SK-N-MC (cell line): ENCODE measurements around the gene FBXL7.

Experiments
- DNase-seq: peaks from one replicate; pipeline ENCODE4 v3.0.0-alpha.2; 2011; ENCODE audit warnings: low read depth, low spot score
- H3K27ac ChIP-seq: fragments of 200-600 bp; sonication (generic); 2 replicates; pipeline ENCODE4 v1.5.1; 2016; ENCODE audit warnings: mixed run types
- H3K36me3 ChIP-seq: fragments of 200-600 bp; sonication (generic); 2 replicates; pipeline ENCODE4 v1.6.1; 2017; ENCODE audit warnings: antibody characterized with exemption, low read length, mixed read lengths; ENCODE audit not compliant: insufficient read depth
- H3K4me3 ChIP-seq: fragments of 200-600 bp; sonication (generic); 2 replicates; pipeline ENCODE4 v1.5.1; 2016
- H3K9ac ChIP-seq: fragments of 200-600 bp; sonication (generic); 2 replicates; pipeline ENCODE4 v1.8.0; 2017; ENCODE audit warnings: mixed run types, mixed read lengths; ENCODE audit not compliant: insufficient read length
- H3K9me3 ChIP-seq: fragments of 200-600 bp; sonication (generic); 2 replicates; pipeline ENCODE4 v1.6.1; 2017; ENCODE audit warnings: low read depth, mild to moderate bottlenecking, antibody characterized with exemption, low read length, moderate library complexity, mixed read lengths
- EZH2 ChIP-seq: fragments of 200-600 bp; sonication (generic); IDR thresholded peaks from one replicate; pipeline ENCODE4 v1.6.1; 2017; ENCODE audit warnings: antibody characterized with exemption
- FOXP2 ChIP-seq: optimal IDR thresholded peaks from 2 replicates; pipeline ENCODE3; 2011; ENCODE audit warnings: mild to moderate bottlenecking, moderate library complexity; ENCODE audit not compliant: insufficient read depth; ENCODE audit errors: extremely low read length, control extremely low read depth
- POLR2AphosphoS5 ChIP-seq: IDR thresholded peaks from 2 replicates; pipeline ENCODE4 v1.6.1; 2012; ENCODE audit warnings: mild to moderate bottlenecking, low read depth, low read length, borderline replicate concordance

FBXL7 gene

GRCh38 chr5:15904899-15905830, 405.2 kb downstream of the FBXL7 start:
- Histone ChIP-seq H3K4me3 (no peak overlapping the region), H3K9me3 (no peaks in the 10 kb centered on the region), H3K27ac (no peak overlapping the region), H3K36me3 (no peaks in the 10 kb centered on the region), H3K9ac (no peak overlapping the region)
- no peak for DNase-seq
- TF ChIP-seq POLR2AphosphoS5, result no peak
- no peak for TF ChIP-seq FOXP2
- TF ChIP-seq EZH2, result no peak

- no peak for TF ChIP-seq POLR2AphosphoS5
- TF ChIP-seq FOXP2, result no peak
- no peak for TF ChIP-seq EZH2
- H3K36me3 ChIP-seq, result no peaks in the 10 kb centered on the region
- no peak overlapping the region for H3K27ac ChIP-seq
- no peaks in the 10 kb centered on the region for H3K9me3 ChIP-seq
- no peak overlapping the region for H3K9ac ChIP-seq
- no peak for DNase-seq
- no peak overlapping the region for H3K4me3 ChIP-seq
Measured at GRCh38 chr5:15914638-15915037, 414.7 kb downstream of the FBXL7 start.

- no peak for TF ChIP-seq POLR2AphosphoS5
- TF ChIP-seq FOXP2, result no peak
- no peak for TF ChIP-seq EZH2
- no peak for DNase-seq
- Histone ChIP-seq H3K36me3 (no peaks in the 10 kb centered on the region), H3K27ac (no peak overlapping the region), H3K9me3 (no peaks in the 10 kb centered on the region), H3K9ac (no peak overlapping the region), H3K4me3 (no peak overlapping the region)
Measured at GRCh38 chr5:15926586-15926985, 426.6 kb downstream of the FBXL7 start.

DNA sequence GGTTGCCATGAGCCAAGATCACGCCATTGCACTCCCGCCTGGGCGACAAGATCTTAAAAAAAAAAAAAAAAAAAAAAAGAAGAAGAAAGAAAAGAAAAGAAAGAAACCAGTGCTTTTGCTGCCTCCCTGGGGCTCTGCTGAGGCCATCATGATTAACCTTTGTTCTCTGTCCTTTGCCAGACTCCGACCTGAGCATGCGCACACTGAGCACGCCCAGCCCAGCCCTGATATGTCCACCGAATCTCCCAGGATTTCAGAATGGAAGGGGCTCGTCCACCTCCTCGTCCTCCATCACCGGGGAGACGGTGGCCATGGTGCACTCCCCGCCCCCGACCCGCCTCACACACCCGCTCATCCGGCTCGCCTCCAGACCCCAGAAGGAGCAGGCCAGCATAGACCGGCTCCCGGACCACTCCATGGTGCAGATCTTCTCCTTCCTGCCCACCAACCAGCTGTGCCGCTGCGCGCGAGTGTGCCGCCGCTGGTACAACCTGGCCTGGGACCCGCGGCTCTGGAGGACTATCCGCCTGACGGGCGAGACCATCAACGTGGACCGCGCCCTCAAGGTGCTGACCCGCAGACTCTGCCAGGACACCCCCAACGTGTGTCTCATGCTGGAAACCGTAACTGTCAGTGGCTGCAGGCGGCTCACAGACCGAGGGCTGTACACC, 427.9 kb downstream of the FBXL7 start:
- Histone ChIP-seq H3K9me3 (no peaks in the 10 kb centered on the region), H3K36me3 (no peaks in the 10 kb centered on the region), H3K4me3 (no peak overlapping the region), H3K9ac (no peak overlapping the region), H3K27ac (no peak overlapping the region)
- no peak for DNase-seq
- TF ChIP-seq FOXP2 (no peak), POLR2AphosphoS5 (no peak), EZH2 (no peak)

DNA sequence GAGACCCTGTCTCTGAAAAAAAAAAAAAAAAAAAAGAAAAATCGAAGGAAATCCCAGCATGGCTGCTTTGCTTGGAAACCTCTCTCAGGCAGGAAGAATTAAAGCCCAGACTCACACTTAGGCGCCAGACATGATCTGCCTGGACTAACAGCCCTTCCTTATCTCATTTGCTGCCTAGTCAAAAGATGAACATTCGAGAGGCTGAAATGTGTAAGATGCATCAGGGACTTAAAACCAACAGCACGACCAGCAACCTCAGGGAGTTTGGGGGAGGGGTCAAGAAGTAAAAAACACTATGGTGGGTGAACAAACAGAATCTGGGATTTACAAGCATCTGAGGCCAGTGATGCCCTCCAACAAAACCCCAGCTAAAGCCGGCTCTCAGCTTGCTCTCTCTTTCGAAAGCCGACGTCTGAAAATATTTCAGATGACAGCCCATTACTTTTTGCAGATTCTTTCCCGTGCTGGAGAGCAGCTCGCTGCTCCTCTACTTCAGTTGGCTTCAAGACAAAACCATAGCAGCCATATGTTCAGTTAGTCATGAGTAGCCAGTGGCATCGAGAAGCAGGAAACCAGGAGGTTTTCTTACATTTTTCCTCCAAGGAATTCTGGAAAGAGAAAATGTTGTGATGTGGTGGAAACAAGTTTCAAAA, 429.8 kb downstream of the FBXL7 start:
- Histone ChIP-seq H3K27ac (no peak overlapping the region), H3K36me3 (no peaks in the 10 kb centered on the region), H3K9me3 (no peaks in the 10 kb centered on the region), H3K9ac (no peak overlapping the region), H3K4me3 (no peak overlapping the region)
- no peak for DNase-seq
- TF ChIP-seq FOXP2 (no peak), EZH2 (no peak), POLR2AphosphoS5 (no peak)

GRCh38 chr5:15932066-15932465, 432.1 kb downstream of the FBXL7 start:
- H3K36me3 ChIP-seq, result no peaks in the 10 kb centered on the region
- no peak for DNase-seq
- H3K4me3 ChIP-seq, result no peak overlapping the region
- TF ChIP-seq FOXP2 (no peak), EZH2 (no peak), POLR2AphosphoS5 (no peak)
- H3K27ac ChIP-seq, result no peak overlapping the region
- H3K9ac ChIP-seq, result no peak overlapping the region
- no peaks in the 10 kb centered on the region for H3K9me3 ChIP-seq

DNA sequence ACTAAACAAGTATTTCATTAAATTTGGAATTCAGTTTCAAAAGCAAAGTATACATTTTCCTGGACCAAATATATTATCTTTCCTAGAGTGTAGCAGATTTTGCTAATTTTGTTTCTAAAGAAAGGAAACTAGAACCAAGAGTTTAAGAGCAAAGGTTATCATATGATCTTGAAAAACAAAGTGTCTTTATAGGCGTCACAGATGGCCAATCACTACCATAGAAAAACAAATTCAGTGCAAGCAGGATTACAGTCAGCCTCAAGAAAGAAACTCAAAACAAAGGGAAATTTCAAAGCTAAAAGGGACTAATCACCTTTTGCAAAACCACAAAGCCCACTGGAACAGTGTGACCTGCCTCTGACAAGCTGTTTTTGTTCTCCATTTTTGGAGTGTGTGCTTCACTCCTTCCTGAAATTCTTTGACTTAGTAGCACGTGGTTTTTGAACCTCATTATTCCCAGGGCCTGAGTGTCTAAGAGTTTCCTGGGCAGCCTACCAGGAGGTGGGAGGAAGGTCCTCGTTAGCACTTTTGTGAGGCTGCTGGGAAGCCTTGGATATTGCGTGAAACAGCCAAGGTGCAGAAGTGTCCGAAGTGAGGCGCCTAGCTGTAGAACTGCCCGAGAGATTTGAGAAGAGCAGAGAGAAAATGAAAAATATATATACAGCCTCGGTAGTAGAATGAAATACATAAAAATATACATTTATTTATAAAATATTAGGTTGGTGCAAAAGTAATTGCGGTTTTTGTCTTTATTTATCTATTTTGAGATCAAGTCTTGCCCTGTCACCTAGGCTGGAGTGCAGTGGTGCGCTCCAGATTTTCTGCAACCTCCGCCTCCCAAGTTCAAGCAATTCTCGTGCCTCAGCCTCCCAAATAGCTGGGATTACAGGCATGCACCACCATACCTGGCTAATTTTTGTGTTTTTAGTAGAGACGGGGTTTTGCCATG, 433.6 kb downstream of the FBXL7 start:
- Histone ChIP-seq H3K9ac (no peak overlapping the region), H3K4me3 (no peak overlapping the region), H3K27ac (no peak overlapping the region), H3K36me3 (no peaks in the 10 kb centered on the region), H3K9me3 (no peaks in the 10 kb centered on the region)
- TF ChIP-seq FOXP2 (no peak), EZH2 (no peak), POLR2AphosphoS5 (no peak)
- DNase-seq, result no peak
